HG02610 (cell line): ENCODE data around the gene ELMOD3.
"Not testable (repeated sequence)": the region's sequence is repeated elsewhere in the genome, so short reads cannot be mapped to it uniquely, and the experiment has no call there.

Source experiments
- ATAC-seq: cut with Tn5 transposase; IDR thresholded peaks from one replicate; pipeline ENCODE4 v1.9.1; 2021; ENCODE audit warnings: mild to moderate bottlenecking, moderate library complexity; ENCODE audit not compliant: unreplicated experiment

ELMOD3 gene

DNA sequence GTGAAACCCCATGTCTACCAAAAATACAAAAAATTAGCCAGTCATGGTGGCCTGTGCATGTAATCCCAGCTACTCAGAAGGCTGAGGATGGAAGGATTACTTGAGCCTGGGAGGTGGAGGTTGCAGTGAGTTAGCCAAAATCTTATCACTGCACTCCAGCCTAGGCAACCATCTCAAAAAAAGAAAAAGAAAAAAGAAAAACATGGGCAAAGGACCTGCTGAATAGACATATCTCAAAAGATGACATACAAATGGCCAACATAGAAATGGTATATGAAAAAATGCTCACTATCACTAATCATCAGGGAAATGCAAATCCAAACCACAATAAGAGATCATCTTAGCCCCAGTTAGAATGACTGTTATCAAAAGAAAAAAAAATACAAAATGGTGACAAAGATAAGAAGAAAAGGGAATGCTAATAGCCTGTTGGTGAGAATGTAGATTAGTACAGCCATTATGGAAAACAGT is 25.4 kb upstream of the ELMOD3 start:
- no peak for ATAC-seq

DNA sequence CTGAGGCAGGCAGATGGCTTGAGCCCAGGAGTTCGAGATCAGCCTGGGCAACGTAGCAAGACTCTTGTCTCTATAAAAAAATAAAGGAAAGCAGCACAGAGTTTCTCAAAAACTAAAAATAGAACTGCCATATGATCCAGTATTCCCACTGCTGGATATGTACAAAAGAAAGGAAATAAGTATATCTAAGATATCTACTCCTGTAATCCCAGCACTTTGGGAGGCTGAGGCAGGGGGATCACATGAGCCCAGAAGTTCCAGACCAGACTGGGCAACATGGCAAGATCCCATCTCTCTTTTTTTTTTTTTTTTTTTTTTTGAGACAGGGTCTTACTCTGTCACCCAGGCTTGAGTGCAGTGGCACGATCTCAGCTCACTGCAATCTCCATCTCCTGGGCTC is 24.9 kb upstream of the ELMOD3 start:
- ATAC-seq, result not testable (repeated sequence)

DNA sequence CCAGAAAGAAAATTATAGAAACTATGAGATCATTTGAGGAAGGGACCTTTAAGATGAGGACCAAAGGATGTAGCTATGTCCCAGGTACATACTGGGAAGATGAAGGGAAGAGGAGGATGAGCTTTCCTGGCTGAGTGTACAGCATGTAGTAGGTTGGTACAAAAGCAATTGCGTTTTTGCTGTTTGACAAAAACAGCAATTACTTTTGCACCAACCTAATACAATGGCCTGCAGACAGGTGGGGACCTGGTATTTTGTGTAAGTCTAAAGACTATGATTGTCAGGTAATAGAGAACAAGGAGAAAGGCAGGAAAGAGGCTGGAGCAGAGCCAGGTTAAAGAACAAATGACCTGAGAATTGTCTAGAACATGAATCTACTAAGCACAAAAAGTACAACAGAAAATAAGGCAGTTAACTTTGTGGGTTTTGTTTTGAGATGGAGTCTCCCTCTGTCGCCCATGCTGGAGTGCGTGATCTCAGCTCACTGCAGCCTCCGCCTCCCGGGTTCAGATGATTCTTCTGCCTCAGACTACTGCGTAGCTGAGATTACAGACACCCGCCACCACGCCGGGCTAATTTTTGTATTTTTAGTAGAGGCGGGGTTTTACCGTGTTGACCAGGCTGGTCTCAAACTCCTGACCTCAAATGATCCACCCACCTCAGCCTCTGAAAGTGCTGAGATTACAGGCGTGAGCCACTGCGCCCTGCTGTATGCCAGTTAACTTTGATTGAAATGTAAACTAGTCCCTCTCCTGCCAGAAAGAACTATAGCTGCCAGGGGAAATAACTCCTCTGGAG is 23.5 kb upstream of the ELMOD3 start:
- no peak for ATAC-seq

DNA sequence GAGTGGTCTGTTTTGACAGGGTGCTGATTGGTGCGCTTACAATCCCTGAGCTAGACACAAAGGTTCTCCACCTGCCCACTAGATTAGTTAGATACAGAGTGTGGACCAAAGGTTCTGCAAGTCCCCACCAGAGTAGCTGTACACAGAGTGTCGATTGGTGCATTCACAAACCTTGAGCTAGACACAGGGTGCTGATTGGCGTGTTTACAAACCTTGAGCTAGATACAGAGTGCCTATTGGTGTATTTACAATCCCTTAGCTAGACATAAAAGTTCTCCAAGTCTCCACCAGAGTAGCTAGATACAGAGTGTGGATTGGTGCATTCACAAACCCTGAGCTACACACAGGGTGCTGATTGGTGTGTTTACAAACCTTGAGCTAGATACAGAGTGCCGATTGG is 20.7 kb upstream of the ELMOD3 start:
- ATAC-seq, result not testable (repeated sequence)

DNA sequence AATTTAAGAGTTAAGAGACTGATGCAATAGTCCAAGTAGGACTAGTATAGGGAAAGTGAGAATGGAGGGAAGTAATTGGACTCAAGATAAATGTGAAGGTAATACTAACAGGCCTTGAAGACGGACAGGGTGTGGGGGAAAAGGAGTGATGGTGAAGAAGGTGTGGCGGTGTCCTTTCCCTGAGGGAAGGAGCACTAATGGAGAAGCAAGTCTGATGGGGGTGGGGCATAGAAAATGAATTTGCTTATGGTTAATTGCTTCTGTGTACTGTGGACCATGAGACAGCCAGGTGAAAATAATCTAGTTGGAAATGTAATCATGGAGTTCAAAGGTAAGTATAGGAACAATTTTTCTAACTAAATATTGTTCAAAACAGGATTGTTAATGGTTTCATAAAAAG is 19.6 kb upstream of the ELMOD3 start:
- ATAC-seq, result no peak

DNA sequence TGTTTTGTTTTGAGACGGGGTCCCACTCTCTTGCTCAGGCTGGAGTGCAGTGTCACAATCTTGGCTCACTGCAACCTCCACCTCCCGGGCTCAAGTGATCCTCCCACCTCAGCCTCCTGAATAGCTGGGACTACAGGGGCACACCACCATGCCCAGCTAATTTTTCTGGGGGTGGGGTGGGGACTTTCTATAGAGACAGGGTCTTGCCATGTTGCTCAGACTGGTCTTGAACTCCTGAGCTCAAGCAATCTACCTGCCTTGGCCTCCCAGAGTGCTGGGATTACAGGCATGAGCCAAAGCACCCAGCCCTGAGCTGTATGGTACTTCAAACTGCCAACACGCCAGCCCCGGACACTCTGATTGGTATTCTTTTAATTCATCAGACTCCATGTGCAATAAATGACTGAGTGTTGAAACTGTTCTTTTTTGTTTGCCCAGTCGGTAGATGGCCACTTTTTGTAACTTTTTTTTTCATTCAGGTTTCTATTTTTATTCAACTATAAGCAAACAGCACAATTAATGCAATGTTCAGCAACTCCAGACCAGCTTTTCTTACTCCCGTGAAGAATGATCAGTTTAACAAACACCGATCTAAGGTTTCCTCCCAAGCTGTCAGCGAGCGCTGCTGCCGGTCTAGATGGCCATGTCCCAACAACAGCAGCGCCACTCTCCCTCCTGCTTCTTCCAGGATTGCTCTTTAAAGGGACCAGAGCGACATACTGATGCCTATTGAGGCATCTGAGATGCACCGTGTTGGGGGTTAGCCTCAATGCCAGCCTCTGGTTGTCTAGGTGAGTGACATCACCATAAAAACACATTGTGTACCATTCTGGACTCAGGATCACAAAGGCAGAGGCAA is 14.3 kb upstream of the ELMOD3 start:
- ATAC-seq, result no peak

DNA sequence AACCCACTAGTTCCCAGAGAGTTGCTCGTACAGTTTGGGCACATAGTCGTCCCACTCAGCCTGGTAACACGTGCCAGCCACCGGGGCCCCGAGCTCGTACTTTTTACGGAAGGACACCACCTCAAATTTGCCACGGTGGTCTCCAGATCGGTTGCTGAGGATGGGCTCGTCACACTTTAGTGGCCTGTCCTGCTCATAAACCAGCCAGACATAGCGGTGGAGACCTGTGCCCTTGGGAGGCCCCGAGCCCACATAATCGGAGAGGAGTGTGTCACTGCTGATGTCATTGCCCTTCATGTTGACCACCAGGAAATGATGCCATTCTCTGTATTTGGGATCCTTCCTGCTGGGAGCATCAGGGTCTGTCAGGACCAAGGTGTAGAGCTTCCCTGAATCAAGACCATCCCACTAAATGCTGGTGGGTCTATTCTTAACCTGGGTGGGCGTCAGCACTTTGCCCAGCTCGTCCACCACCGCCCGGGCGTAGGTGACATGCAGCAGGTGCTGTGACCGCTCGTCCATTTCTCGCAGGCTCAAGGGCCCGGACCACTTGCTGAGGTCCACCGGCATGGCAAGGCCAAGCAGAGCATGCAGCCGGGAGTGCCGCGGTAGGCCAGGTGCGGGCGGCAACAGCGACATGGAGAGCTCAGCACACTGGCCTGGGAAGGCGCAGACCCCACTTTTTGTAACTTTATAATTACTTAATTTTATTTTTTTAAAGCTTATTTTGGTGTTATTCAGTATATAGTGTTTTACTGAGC is 13.1 kb upstream of the ELMOD3 start:
- no peak for ATAC-seq

DNA sequence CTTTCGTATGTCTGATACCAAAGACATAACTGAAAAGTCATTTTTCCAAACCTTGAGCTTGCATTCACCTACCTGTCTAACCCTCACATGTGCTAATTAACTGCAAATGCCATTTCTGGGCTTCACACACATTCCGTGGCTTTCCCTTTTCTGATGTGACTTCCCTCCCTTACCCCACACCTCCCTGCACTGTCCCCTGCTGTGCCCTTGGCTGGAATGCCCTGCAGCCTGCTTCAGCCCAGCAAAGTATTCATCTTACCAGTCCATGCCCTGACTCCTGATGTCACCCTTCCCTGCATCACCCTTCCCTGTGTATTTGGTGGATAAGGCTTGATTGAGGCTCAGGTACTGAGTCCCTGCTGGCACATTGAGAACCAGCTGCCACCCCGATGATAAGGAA is 12.4 kb upstream of the ELMOD3 start:
- ATAC-seq, result no peak

DNA sequence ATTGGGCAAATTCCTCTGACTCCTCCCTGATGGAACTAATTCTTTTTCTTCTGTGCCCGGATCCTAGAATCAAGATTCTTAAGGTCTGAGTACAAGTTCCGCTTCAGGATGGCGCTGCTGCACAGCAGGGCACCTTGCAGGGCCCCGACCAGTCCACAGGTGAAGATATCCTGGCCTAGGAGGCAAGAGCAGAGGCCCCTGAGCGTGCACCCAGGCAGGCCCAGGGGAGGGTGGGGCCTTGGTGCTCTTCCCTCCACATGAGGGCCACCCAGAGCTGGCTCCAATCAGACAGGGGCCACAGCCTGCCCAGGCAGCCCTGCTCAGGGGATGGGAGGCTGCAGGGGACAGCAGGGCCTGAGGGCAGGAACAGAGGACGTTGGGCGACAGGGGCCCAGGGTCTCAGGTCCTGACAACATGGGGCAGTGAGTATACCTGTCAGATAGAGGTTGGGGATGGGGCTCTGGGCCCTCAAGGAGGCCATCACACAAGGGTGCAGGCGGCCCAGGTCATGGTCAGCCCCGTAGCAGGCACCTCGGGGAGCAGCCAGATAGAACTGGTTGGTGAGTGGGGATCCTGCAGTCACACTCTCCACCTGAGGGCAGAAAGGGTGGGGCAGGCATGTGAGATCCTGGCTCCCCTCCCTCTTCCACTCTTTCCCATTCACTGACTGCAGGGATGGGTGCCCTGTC is 11.2 kb upstream of the ELMOD3 start:
- not testable (repeated sequence) for ATAC-seq

DNA sequence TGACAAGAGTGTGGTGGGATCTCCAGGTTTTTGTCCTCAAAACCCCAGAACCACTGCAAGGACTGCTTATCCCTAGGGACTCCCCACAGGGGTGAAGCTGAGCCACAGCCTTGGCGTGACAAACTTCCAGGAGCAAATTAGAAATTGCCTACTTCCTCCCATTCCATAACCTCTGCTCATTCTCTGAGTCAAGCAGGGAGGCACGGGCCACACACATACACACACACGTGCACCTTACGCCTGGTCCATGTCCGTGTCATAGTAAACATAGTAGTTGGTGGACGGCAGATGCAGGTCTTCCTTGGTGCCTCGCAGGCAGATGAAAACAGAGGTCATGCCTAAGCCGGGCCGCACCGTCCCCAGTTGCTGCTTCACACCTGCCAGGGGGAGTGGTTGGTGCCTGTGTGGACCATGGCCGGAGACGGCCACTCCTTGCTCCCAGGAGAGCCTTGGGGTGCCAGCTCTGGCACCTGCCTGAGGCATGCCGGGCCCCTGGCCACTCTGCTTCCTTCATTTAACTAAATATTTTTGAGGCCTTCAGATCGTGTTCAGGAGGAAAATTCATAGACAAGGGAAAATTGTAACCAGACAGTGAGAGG is 10.1 kb upstream of the ELMOD3 start:
- no peak for ATAC-seq

DNA sequence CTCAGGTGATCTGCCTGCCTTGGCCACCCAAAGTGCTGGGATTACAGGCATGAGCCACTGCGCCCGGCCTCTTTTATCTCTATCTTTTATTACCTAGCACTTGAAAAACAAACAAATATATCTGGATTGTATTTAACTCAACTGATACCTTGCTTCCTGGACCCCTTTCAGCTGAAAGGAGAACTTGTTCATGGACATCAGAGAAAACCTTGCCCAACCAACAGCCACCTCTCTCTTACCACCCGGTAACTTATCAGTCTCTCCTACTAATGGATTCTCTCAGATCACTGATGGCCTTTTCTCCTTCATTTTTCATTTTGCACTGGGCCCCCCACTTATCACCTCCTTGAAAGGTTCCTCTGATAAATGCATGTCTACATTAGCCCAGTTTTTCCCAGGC is 7.0 kb upstream of the ELMOD3 start:
- ATAC-seq, result no peak

DNA sequence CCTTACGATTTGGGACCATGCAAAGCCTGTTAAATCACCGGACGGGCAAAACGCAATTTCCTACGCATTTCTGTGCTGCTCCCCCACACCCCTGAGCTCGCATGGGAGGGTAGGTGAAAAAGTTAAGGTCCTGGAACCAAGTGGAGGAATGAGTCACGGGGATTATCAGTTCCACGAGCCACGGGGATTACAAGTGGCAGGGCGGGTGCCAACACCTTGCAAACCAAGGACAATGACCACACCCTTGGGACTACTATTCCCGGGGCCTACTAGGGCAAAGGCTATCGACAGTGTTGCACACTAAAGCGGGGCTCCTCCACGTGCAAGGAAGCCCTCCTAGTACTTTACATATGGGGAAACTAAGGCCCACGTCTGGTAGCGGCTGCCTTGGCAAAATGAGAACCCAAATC is 688 bp upstream of the ELMOD3 start:
- no peak for ATAC-seq

DNA sequence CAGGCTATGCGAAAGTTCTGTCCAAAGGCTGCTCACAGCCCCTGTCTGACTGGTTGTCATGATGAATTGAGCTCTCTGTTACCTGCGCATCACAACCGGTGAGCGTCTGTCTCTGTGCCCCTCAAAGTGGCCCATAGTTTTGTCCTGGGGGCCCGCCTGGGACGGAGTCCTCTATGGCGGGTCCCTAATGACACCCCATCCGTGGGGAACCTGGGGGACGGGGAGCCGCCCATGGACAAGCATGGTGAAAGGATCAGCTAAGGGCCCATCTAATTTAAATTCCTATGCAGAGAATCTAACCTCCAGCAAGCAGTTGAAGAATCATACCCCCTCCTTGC is 473 bp downstream of the ELMOD3 start:
- ATAC-seq, result peak; percentile 1

DNA sequence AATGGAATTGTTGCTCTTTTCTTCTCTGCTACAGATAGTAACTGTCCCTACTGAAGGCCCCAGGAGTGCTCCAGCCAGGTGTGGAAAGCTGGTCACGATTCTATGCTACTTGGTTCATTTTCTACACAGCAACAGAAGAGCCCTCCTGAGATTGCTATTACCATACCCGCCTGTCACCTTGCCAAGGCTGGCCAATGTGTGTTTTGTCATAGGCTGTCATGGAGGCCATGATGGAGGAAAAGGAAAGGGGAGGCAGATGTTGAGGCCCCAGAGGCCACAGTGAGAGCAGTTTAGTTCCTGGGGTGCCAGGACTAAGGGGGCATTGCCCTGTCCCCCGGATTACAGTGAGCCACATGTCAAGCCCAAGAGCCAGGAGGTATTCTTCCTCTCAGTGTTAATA is 952 bp downstream of the ELMOD3 start:
- ATAC-seq, result no peak

DNA sequence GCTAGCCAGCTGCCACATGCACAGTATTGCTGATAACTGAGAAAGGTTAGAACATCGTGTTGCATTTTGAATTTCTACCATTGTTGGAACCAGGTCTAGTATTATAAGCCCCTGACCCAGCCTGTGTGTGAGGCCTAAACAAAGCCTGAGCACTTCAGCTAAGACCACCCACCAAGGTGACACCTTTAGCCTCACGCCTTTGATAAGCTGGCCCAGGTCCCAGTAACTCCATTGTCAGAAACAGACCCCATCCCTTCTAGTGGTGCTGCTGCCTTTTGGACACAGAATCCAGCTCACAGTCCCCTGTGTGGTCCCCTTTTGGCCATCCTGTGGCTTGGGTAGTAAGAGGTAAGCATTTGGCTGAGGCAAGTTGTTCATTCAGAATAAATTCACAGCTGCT is 1.6 kb downstream of the ELMOD3 start:
- no peak for ATAC-seq

DNA sequence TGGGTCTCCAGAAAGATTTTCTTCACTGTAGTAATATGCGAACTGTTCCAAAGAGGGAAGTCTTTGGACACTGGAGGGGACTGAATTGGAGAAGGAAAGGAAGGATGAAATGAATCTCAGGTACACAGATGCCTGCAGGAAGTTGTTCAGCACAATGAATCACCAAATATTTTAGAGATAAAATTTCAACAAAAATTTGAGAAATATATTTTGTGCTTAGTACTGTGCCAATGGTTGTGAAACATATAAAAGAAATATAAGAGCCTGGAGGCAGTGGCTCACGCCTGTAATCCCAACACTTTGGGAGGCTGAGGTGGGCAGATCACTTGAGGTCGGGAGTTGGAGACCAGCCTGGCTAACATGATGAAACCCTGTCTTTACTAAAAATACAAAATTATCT is 3.2 kb downstream of the ELMOD3 start:
- ATAC-seq, result no peak

DNA sequence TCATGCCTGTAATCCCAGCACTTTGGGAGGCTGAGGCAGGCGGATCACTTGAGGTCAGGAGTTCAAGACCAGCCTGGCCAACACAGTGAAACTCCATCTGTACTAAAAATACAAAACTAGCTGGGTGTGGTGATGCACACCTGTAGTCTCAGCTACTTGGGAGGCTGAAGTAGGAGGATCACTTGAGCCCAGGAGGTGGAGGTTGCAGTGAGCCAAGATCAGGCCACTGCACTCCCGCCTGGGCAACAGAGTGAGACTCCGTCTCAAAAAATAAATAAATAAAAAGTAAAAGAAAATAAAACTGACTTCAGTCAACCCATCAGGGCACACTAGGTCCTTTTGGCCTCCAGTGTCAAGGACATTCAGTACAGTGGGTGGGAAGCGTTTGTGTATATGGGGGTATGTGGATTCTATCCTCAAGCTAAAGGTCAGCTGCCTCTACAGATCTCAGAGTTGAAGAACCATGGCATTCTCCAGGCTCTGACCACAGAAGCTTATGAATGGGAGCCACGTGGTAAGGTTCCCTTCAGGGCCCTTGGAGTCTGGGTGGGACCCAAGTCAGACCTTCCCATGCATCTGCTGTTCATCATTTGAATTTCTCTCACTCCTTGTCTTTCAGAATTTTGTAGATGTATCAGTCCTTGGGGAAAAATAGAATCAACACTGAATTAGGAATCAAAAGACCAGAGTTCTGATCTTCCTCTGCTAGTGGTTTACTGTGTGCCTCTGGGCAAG is 8.3 kb downstream of the ELMOD3 start:
- ATAC-seq, result not testable (repeated sequence)

DNA sequence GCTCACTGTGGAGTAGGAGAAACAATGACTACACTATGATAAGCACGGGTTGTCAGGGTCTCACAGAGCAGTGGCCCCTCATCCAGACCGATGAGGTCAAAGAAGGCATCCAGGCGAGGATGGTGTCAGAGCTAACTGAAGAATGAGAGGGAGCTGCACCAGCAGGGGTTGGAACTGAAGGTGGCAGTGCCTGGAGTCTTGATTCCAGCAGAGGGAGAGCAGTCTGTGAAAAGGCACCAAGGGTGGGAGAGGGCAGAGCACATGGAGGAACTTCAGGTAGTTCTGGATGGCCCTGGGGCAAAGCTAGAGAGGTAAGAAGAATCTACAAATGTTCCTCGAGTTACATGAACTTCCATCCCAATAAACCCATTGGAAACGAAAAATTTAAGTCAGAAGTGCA is 12.6 kb downstream of the ELMOD3 start:
- no peak for ATAC-seq

DNA sequence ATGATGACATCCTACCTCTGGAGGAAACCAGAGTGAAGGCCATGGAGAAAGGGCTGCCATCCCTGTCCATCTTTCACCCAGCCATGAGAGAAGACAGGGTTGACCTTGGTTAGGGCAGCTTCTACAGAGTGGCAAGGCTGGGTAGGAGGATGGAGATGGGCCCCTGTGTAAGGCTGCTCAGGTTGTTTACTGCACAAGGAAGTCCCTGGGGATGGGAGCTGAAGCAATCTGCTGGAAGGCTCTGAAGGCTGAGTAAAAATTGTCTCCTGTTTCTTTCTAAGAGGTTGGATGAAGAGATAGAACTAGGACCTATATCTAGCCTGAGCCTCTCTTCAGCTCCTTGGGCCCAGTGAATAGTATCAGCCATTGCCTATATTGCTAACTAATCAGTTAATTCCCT is 14.4 kb downstream of the ELMOD3 start:
- no peak for ATAC-seq

DNA sequence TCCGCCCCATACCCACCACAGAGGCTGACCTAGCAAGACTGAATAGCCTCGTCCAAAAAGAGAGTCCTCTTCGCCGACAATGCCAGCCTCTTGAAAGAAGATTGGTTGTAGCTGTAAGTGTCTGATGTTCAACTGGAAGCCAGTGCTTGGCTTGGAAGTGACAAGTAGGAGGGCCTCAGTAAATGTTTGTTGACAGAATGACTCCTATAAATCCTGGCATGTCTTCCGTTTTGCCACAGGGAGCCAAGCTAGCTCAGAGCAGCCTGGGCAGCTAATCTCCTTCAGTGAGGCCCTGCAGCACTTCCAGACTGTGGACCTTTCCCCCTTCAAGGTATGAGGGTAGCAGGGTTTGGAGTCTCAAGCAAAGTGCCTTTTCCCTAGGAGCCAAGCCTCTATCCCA is 14.9 kb downstream of the ELMOD3 start:
- no peak for ATAC-seq
